Measurements from ENCODE around the gene L3MBTL1.

Gene L3MBTL1

GRCh38 chr20:43472671-43473380 is 34.7 kb upstream of the L3MBTL1 start:
- no peak for TF ChIP-seq CTCF (conservative IDR thresholded peaks at IDR 0.05; ENCODE audit: low read depth)
- no peak for DNase-seq (ENCODE audit: low spot score)
- POLR2A ChIA-PET (ENCODE audit: low non-redundant PET) = no interaction called here
- CTCF ChIA-PET = no interaction called here
- no peak overlapping the region for H3K27ac ChIP-seq

GRCh38 chr20:43473381-43473704 is 34.2 kb upstream of the L3MBTL1 start:
- no peak for TF ChIP-seq CTCF (conservative IDR thresholded peaks at IDR 0.05; ENCODE audit: low read depth)
- POLR2A ChIA-PET (ENCODE audit: low non-redundant PET) = no interaction called here
- H3K27ac ChIP-seq = no peak overlapping the region
- CTCF ChIA-PET = no interaction called here
- no peak for DNase-seq (ENCODE audit: low spot score)

GRCh38 chr20:43477193-43477592 is 30.3 kb upstream of the L3MBTL1 start:
- no peak for TF ChIP-seq CTCF (conservative IDR thresholded peaks at IDR 0.05; ENCODE audit: low read depth)
- DNase-seq (ENCODE audit: low spot score) = no peak
- H3K27ac ChIP-seq = no peak overlapping the region
- POLR2A ChIA-PET (ENCODE audit: low non-redundant PET) = no interaction called here
- CTCF ChIA-PET = no interaction called here

GRCh38 chr20:43477619-43478018 is 29.9 kb upstream of the L3MBTL1 start:
- CTCF ChIA-PET = interaction anchor here (0.6 kb wide), 1 partner anchor 214 kb away, joined by 3 read pairs; no protein-coding TSS in a partner anchor
- no peak for DNase-seq (ENCODE audit: low spot score)
- no peak overlapping the region for H3K27ac ChIP-seq
- no peak for TF ChIP-seq CTCF (conservative IDR thresholded peaks at IDR 0.05; ENCODE audit: low read depth)
- POLR2A ChIA-PET (ENCODE audit: low non-redundant PET) = no interaction called here

GRCh38 chr20:43490038-43490437 is 17.5 kb upstream of the L3MBTL1 start:
- no peak overlapping the region for H3K27ac ChIP-seq
- ChIA-PET CTCF (interaction anchor here (0.6 to 1.3 kb wide), 4 partner anchors 12 to 114 kb away, joined by 3 to 4 read pairs (median 4); no protein-coding TSS in a partner anchor), POLR2A (ENCODE audit: low non-redundant PET) (no interaction called here)
- DNase-seq (ENCODE audit: low spot score) = no peak
- TF ChIP-seq CTCF (conservative IDR thresholded peaks at IDR 0.05; ENCODE audit: low read depth) = no peak

GRCh38 chr20:43492101-43492500 is 15.4 kb upstream of the L3MBTL1 start:
- TF ChIP-seq CTCF (conservative IDR thresholded peaks at IDR 0.05; ENCODE audit: low read depth) = no peak
- H3K27ac ChIP-seq = peak overlapping the region; percentile 61
- POLR2A ChIA-PET (ENCODE audit: low non-redundant PET) = interaction anchor here (1.3 kb wide), 1 partner anchor 22 kb away, joined by 3 read pairs; no protein-coding TSS in a partner anchor
- DNase-seq (ENCODE audit: low spot score) = peak; percentile 93
- CTCF ChIA-PET = interaction anchor here (0.6 to 1.5 kb wide), 3 partner anchors 11 to 170 kb away, joined by 3 to 5 read pairs (median 4); no protein-coding TSS in a partner anchor

Measured in RWPE1 (cell line).